Measurements from ENCODE around the gene HIF3A. TPM values are rescaled to one million over a fixed set of nuclear protein-coding genes. Genes with fewer than 3 reads are reported as not detected.

The HIF3A gene
- total RNA-seq, 1 experiment from 2014 or later, result 0.68 TPM

GRCh38 chr19:46279177-46279576, 17.7 kb upstream of the HIF3A start:
- no peak for TF ChIP-seq CTCF (IDR thresholded peaks at IDR 0.05; ENCODE audit: unreplicated experiment)
- H3K4me1 Mint-ChIP-seq (ENCODE audit: low read depth, unreplicated experiment), result no peaks in the 10 kb centered on the region
- no peaks in the 10 kb centered on the region for H3K36me3 Mint-ChIP-seq (ENCODE audit: insufficient read depth, unreplicated experiment)
- CTCF ChIA-PET, result interaction anchor here (2.0 to 2.1 kb wide), 2 partner anchors 10 to 13 kb away, joined by 4 to 8 read pairs; no protein-coding TSS in a partner anchor
- no TSS peak for BruUV-seq (replicated peaks)
- H3K27ac Mint-ChIP-seq (ENCODE audit: unreplicated experiment), result no peak overlapping the region
- H3K9me3 Mint-ChIP-seq (ENCODE audit: low read depth, unreplicated experiment), result no peaks in the 10 kb centered on the region
- no peak overlapping the region for H3K4me3 Mint-ChIP-seq (ENCODE audit: low read depth, unreplicated experiment)
- intact Hi-C loops (cut with micrococcal nuclease; ENCODE audit: unreplicated experiment), result no loop called here
- DNase-seq, result no peak
- H3K27me3 Mint-ChIP-seq (ENCODE audit: unreplicated experiment), result no peaks in the 10 kb centered on the region

- H3K9me3 Mint-ChIP-seq (ENCODE audit: low read depth, unreplicated experiment), result no peaks in the 10 kb centered on the region
- CTCF ChIA-PET, result interaction anchor here (0.6 kb wide), 1 partner anchor 477 kb away, joined by 6 read pairs; no protein-coding TSS in a partner anchor
- BruUV-seq (replicated peaks), result no TSS peak
- H3K4me1 Mint-ChIP-seq (ENCODE audit: low read depth, unreplicated experiment), result no peaks in the 10 kb centered on the region
- intact Hi-C loops (cut with micrococcal nuclease; ENCODE audit: unreplicated experiment), result loop anchor here (2.0 to 10.0 kb wide), 3 partner anchors 61 to 231 kb away; partner anchors contain the start of gene PPP5C
- TF ChIP-seq CTCF (IDR thresholded peaks at IDR 0.05; ENCODE audit: unreplicated experiment), result no peak
- no peak overlapping the region for H3K27ac Mint-ChIP-seq (ENCODE audit: unreplicated experiment)
- H3K4me3 Mint-ChIP-seq (ENCODE audit: low read depth, unreplicated experiment), result no peak overlapping the region
- H3K27me3 Mint-ChIP-seq (ENCODE audit: unreplicated experiment), result peaks cover 11% of the 10 kb centered on the region
- no peak for DNase-seq
- H3K36me3 Mint-ChIP-seq (ENCODE audit: insufficient read depth, unreplicated experiment), result no peaks in the 10 kb centered on the region
These were observed 13.1 kb upstream of the HIF3A start for GRCh38 chr19:46283771-46284170.

- DNase-seq, result no peak
- no TSS peak for BruUV-seq (replicated peaks)
- Mint-ChIP-seq H3K9me3 (ENCODE audit: low read depth, unreplicated experiment) (no peaks in the 10 kb centered on the region), H3K27me3 (ENCODE audit: unreplicated experiment) (peaks cover 11% of the 10 kb centered on the region), H3K27ac (ENCODE audit: unreplicated experiment) (no peak overlapping the region), H3K36me3 (ENCODE audit: insufficient read depth, unreplicated experiment) (no peaks in the 10 kb centered on the region), H3K4me1 (ENCODE audit: low read depth, unreplicated experiment) (no peaks in the 10 kb centered on the region), H3K4me3 (ENCODE audit: low read depth, unreplicated experiment) (no peak overlapping the region)
- intact Hi-C loops (cut with micrococcal nuclease; ENCODE audit: unreplicated experiment), result loop anchor here (10.0 kb wide), 2 partner anchors 60 to 230 kb away; partner anchors contain the start of gene PPP5C
- TF ChIP-seq CTCF (IDR thresholded peaks at IDR 0.05; ENCODE audit: unreplicated experiment), result no peak
- CTCF ChIA-PET, result no interaction called here
These were observed 12.2 kb upstream of the HIF3A start for GRCh38 chr19:46284635-46285034.

- H3K4me3 Mint-ChIP-seq (ENCODE audit: low read depth, unreplicated experiment), result no peak overlapping the region
- CTCF ChIA-PET, result no interaction called here
- peaks cover 11% of the 10 kb centered on the region for H3K27me3 Mint-ChIP-seq (ENCODE audit: unreplicated experiment)
- no peak for TF ChIP-seq CTCF (IDR thresholded peaks at IDR 0.05; ENCODE audit: unreplicated experiment)
- H3K9me3 Mint-ChIP-seq (ENCODE audit: low read depth, unreplicated experiment), result no peaks in the 10 kb centered on the region
- intact Hi-C loops (cut with micrococcal nuclease; ENCODE audit: unreplicated experiment), result loop anchor here (10.0 kb wide), 2 partner anchors 57 to 227 kb away; partner anchors contain the start of gene PPP5C
- H3K36me3 Mint-ChIP-seq (ENCODE audit: insufficient read depth, unreplicated experiment), result no peaks in the 10 kb centered on the region
- DNase-seq, result no peak
- H3K27ac Mint-ChIP-seq (ENCODE audit: unreplicated experiment), result no peak overlapping the region
- BruUV-seq (replicated peaks), result no TSS peak
- H3K4me1 Mint-ChIP-seq (ENCODE audit: low read depth, unreplicated experiment), result no peaks in the 10 kb centered on the region
These were observed 9.3 kb upstream of the HIF3A start for GRCh38 chr19:46287585-46287984.
